Measurements from ENCODE around the gene RNF34. TPM values are rescaled to one million over a fixed set of nuclear protein-coding genes. Genes with fewer than 3 reads are reported as not detected.

RNF34 gene
- total RNA-seq, 1 experiment from 2014 or later: 40.9 TPM

DNA sequence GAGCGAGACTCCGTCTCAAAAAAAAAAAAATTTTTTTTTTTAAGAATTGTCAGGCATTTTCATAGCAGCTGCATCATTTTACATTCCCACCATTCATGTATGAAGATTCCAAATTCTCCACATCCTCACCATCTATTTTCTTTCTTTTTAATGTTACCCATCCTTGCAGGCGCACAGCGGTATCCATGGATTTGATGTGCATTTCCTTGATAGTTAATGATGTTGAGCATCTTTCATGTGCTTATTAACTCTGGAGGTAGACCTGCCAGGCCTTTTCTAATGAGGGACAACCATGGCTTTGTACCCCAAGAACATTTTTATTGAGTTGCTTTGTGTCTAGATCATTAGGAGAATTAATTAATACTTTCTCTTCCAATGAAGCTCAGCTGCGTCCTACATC, 1.6 kb upstream of the RNF34 start:
- ChIA-PET POLR2A (interaction anchor here (2.3 to 5.0 kb wide), 2 partner anchors 47 to 103 kb away, joined by 5 to 119 read pairs; partner anchors contain the start of gene ANAPC5), CTCF (interaction anchor here (0.6 kb wide), 1 partner anchor 38 kb away, joined by 4 read pairs; no protein-coding TSS in a partner anchor)
- Mint-ChIP-seq H3K27me3 (ENCODE audit: insufficient read depth, unreplicated experiment) (no peaks in the 10 kb centered on the region), H3K4me3 (ENCODE audit: unreplicated experiment) (peak overlapping the region; percentile 90), H3K4me1 (ENCODE audit: insufficient read depth, unreplicated experiment) (peaks cover 14% of the 10 kb centered on the region), H3K9me3 (ENCODE audit: unreplicated experiment) (no peaks in the 10 kb centered on the region), H3K36me3 (ENCODE audit: insufficient read depth, unreplicated experiment) (no peaks in the 10 kb centered on the region), H3K27ac (ENCODE audit: low read depth, unreplicated experiment) (no peak overlapping the region)
- intact Hi-C loops (cut with micrococcal nuclease): no loop called here
- TF ChIP-seq, protein P1, sequence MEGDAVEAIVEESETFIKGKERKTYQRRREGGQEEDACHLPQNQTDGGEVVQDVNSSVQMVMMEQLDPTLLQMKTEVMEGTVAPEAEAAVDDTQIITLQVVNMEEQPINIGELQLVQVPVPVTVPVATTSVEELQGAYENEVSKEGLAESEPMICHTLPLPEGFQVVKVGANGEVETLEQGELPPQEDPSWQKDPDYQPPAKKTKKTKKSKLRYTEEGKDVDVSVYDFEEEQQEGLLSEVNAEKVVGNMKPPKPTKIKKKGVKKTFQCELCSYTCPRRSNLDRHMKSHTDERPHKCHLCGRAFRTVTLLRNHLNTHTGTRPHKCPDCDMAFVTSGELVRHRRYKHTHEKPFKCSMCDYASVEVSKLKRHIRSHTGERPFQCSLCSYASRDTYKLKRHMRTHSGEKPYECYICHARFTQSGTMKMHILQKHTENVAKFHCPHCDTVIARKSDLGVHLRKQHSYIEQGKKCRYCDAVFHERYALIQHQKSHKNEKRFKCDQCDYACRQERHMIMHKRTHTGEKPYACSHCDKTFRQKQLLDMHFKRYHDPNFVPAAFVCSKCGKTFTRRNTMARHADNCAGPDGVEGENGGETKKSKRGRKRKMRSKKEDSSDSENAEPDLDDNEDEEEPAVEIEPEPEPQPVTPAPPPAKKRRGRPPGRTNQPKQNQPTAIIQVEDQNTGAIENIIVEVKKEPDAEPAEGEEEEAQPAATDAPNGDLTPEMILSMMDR (IDR thresholded peaks at IDR 0.05; ENCODE audit: unreplicated experiment): no peak
- no TSS peak for BruUV-seq (replicated peaks)
- DNase-seq (ENCODE audit: unreplicated experiment): no peak

DNA sequence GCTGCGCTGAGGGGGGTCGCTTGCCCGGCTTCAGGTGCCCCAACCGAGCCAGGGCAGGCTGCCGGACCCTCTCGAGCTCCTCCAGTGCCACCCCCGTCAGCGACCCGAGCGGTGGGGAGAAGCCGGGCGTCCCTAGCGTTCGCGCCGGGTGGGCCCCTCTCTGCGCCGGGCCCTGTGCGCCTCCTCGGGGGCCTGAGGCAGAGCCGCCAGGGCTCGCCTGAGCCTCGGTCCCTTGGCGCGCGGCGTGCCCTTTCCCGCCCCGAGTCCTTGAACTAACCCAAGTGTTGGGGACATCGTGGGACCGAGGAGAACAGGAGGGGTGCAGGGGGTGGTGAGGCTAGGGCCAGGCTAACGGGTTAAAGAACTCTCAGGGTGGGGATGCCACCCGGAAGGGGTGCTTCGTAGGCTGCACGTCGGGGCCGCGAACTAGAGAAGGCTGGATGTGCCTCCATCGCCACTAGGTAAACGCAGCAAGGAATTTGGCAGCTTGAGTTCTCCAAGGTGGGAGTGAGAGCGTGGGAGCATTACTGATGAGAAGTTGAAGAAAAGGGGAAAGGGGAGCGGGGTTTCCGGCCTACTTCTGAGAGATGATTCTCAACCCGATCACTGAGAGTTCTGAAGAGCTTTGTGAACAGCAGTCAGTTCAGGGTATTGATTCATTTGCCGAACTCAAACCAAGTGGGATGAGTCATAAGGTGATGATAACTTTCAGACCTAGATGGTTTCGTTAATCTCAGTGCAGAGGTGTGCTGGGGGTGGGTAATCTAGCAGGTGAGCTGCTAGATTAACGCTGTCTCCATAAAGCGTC, 618 bp downstream of the RNF34 start:
- H3K27ac Mint-ChIP-seq (ENCODE audit: low read depth, unreplicated experiment): peak overlapping the region; percentile 59
- POLR2A ChIA-PET: interaction anchor here (0.5 to 5.0 kb wide), 36 partner anchors 9 to 1488 kb away, joined by 3 to 119 read pairs (median 4); partner anchors contain the start of genes ANAPC5, CAMKK2, DIABLO and POP5
- peak; percentile 63 for DNase-seq (ENCODE audit: unreplicated experiment)
- intact Hi-C loops (cut with micrococcal nuclease): loop anchor here (2.0 to 5.0 kb wide), 2 partner anchors 48 to 123 kb away; partner anchors contain the start of gene ANAPC5
- peak overlapping the region; percentile 90 for H3K4me3 Mint-ChIP-seq (ENCODE audit: unreplicated experiment)
- H3K36me3 Mint-ChIP-seq (ENCODE audit: insufficient read depth, unreplicated experiment): peaks cover 15% of the 10 kb centered on the region
- H3K9me3 Mint-ChIP-seq (ENCODE audit: unreplicated experiment): no peaks in the 10 kb centered on the region
- peaks cover 14% of the 10 kb centered on the region for H3K4me1 Mint-ChIP-seq (ENCODE audit: insufficient read depth, unreplicated experiment)
- BruUV-seq (replicated peaks): no TSS peak
- CTCF ChIA-PET: interaction anchor here (0.6 to 3.8 kb wide), 7 partner anchors 43 to 818 kb away, joined by 3 to 22 read pairs (median 3); partner anchors contain the start of gene ANAPC5
- no peaks in the 10 kb centered on the region for H3K27me3 Mint-ChIP-seq (ENCODE audit: insufficient read depth, unreplicated experiment)
- TF ChIP-seq, protein P1 (IDR thresholded peaks at IDR 0.05; ENCODE audit: unreplicated experiment): no peak

DNA sequence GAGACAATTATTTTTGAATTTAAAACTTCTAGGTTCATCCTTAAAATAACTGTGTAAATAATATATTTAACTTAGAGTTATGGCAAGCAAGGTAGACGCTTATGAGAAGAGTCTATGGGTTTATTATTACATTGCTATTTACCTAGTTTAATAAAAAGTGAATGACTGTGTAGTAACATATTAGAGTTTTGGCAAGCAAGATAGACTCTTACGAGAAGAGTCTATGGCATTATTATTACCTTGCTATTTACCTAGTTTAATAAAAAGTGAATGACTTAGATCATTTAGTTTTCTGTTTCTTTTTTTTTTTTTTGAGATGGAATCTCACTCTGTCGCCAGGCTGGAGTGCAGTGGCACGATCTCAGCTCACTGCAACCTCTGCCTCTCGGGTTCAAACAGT, 3.8 kb downstream of the RNF34 start:
- no TSS peak for BruUV-seq (replicated peaks)
- no peaks in the 10 kb centered on the region for H3K27me3 Mint-ChIP-seq (ENCODE audit: insufficient read depth, unreplicated experiment)
- no peaks in the 10 kb centered on the region for H3K9me3 Mint-ChIP-seq (ENCODE audit: unreplicated experiment)
- ChIA-PET CTCF (interaction anchor here (0.6 to 1.2 kb wide), 3 partner anchors 53 to 649 kb away, joined by 3 to 4 read pairs (median 3); no protein-coding TSS in a partner anchor), POLR2A (interaction anchor here (0.6 to 5.0 kb wide), 2 partner anchors 52 to 62 kb away, joined by 3 to 119 read pairs; partner anchors contain the start of gene ANAPC5)
- intact Hi-C loops (cut with micrococcal nuclease): loop anchor here (5.0 kb wide), 1 partner anchor 126 kb away; no protein-coding TSS in a partner anchor
- H3K4me3 Mint-ChIP-seq (ENCODE audit: unreplicated experiment): no peak overlapping the region
- no peak overlapping the region for H3K27ac Mint-ChIP-seq (ENCODE audit: low read depth, unreplicated experiment)
- H3K36me3 Mint-ChIP-seq (ENCODE audit: insufficient read depth, unreplicated experiment): peaks cover 45% of the 10 kb centered on the region
- TF ChIP-seq, protein P1 (IDR thresholded peaks at IDR 0.05; ENCODE audit: unreplicated experiment): no peak
- no peak for DNase-seq (ENCODE audit: unreplicated experiment)
- H3K4me1 Mint-ChIP-seq (ENCODE audit: insufficient read depth, unreplicated experiment): peaks cover 14% of the 10 kb centered on the region

DNA sequence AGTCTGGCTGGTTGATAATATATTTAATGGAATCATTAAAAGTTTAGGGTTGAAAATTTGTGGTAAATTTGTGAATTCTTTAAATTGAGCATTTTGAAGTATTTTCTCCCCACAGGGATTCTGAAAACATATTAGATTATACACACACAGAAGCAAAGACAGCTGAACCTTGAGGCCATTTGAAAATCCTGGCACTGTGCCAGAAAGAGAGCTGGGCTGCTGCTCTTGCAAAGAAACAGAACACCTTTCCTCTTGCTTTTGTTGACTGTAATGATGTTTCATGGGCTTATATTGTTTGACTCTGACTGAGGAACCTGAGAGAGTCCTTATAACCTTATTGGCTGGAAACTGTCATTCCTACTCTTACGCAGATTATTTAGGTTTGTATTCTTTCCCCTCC, 4.8 kb downstream of the RNF34 start:
- Mint-ChIP-seq H3K9me3 (ENCODE audit: unreplicated experiment) (no peaks in the 10 kb centered on the region), H3K4me3 (ENCODE audit: unreplicated experiment) (no peak overlapping the region), H3K27ac (ENCODE audit: low read depth, unreplicated experiment) (no peak overlapping the region), H3K27me3 (ENCODE audit: insufficient read depth, unreplicated experiment) (no peaks in the 10 kb centered on the region), H3K36me3 (ENCODE audit: insufficient read depth, unreplicated experiment) (peaks cover 48% of the 10 kb centered on the region), H3K4me1 (ENCODE audit: insufficient read depth, unreplicated experiment) (peaks cover 14% of the 10 kb centered on the region)
- TF ChIP-seq, protein P1 (IDR thresholded peaks at IDR 0.05; ENCODE audit: unreplicated experiment): no peak
- POLR2A ChIA-PET: interaction anchor here (1.1 to 1.6 kb wide), 3 partner anchors 16 to 53 kb away, joined by 3 to 4 read pairs (median 3); no protein-coding TSS in a partner anchor
- BruUV-seq (replicated peaks): no TSS peak
- CTCF ChIA-PET: interaction anchor here (0.7 to 1.2 kb wide), 3 partner anchors 19 to 468 kb away, joined by 3 to 4 read pairs (median 3); no protein-coding TSS in a partner anchor
- peak; percentile 30 for DNase-seq (ENCODE audit: unreplicated experiment)
- intact Hi-C loops (cut with micrococcal nuclease): loop anchor here (5.0 kb wide), 1 partner anchor 127 kb away; no protein-coding TSS in a partner anchor
